ENCODE measurements around the gene CYYR1.

The CYYR1 gene

GRCh38 chr21:26593800-26594199, 20.7 kb upstream of the CYYR1 start:
- no peak for DNase-seq (ENCODE audit: extremely low read depth, low read depth)
- no peak for TF ChIP-seq CTCF (IDR thresholded peaks at IDR 0.05; ENCODE audit: low read depth, low read length, missing control alignments)
- no peak overlapping the region for H3K4me3 ChIP-seq (replicated peaks; ENCODE audit: low read depth, low read length)

GRCh38 chr21:26591543-26591942, 18.5 kb upstream of the CYYR1 start:
- no peak overlapping the region for H3K4me3 ChIP-seq (replicated peaks; ENCODE audit: low read depth, low read length)
- TF ChIP-seq CTCF (IDR thresholded peaks at IDR 0.05; ENCODE audit: low read depth, low read length, missing control alignments) = no peak
- no peak for DNase-seq (ENCODE audit: extremely low read depth, low read depth)

- no peak for DNase-seq (ENCODE audit: extremely low read depth, low read depth)
- TF ChIP-seq CTCF (IDR thresholded peaks at IDR 0.05; ENCODE audit: low read depth, low read length, missing control alignments) = no peak
- no peak overlapping the region for H3K4me3 ChIP-seq (replicated peaks; ENCODE audit: low read depth, low read length)
These were observed 15.4 kb upstream of the CYYR1 start for GRCh38 chr21:26588446-26588845.

- DNase-seq (ENCODE audit: extremely low read depth, low read depth) = no peak
- no peak overlapping the region for H3K4me3 ChIP-seq (replicated peaks; ENCODE audit: low read depth, low read length)
- TF ChIP-seq CTCF (IDR thresholded peaks at IDR 0.05; ENCODE audit: low read depth, low read length, missing control alignments) = no peak
These were observed 14.7 kb upstream of the CYYR1 start for GRCh38 chr21:26587736-26588201.

GRCh38 chr21:26583769-26584168, 10.7 kb upstream of the CYYR1 start:
- TF ChIP-seq CTCF (IDR thresholded peaks at IDR 0.05; ENCODE audit: low read depth, low read length, missing control alignments) = no peak
- no peak for DNase-seq (ENCODE audit: extremely low read depth, low read depth)

GRCh38 chr21:26581818-26582217, 8.7 kb upstream of the CYYR1 start:
- no peak overlapping the region for H3K4me3 ChIP-seq (replicated peaks; ENCODE audit: low read depth, low read length)
- TF ChIP-seq CTCF (IDR thresholded peaks at IDR 0.05; ENCODE audit: low read depth, low read length, missing control alignments) = no peak
- no peak for DNase-seq (ENCODE audit: extremely low read depth, low read depth)

More at GRCh38 chr21:26583769-26584168, 10.7 kb upstream of the CYYR1 start:
- no peak overlapping the region for H3K4me3 ChIP-seq (replicated peaks; ENCODE audit: low read depth, low read length)

- DNase-seq (ENCODE audit: extremely low read depth, low read depth) = no peak
- TF ChIP-seq CTCF (IDR thresholded peaks at IDR 0.05; ENCODE audit: low read depth, low read length, missing control alignments) = no peak
- no peak overlapping the region; the same call in 1 of the 2 replicates for H3K4me3 ChIP-seq (replicated peaks; ENCODE audit: low read depth, low read length)
These were observed 897 bp downstream of the CYYR1 start for GRCh38 chr21:26572076-26572701.
